ENCODE measurements around the gene RNF144B. TPM values are rescaled to one million over a fixed set of nuclear protein-coding genes. Genes with fewer than 3 reads are reported as not detected.

The RNF144B gene
- total and polyA plus RNA-seq, 2 experiments from 2014 or later = 4.2 to 9.0 TPM

Other genes with a start within 250 kb of the RNF144B start
- 17.5 and 21.6 TPM in 2 replicates for gene TPMT, start 232.3 kb upstream of the RNF144B start, total RNA-seq (2014; rRNA removed; shearing (Covaris generic))
- gene TPMT, start 232.3 kb upstream of the RNF144B start, polyA plus RNA-seq (2016; fragmentation: Nextera tagmentation; extraction: Ambion mirVana) = 15.5 and 19.5 TPM in 2 replicates
- gene KDM1B, start 231.9 kb upstream of the RNF144B start, total RNA-seq (2014; rRNA removed; shearing (Covaris generic)) = 6.9 and 9.0 TPM in 2 replicates
- gene KDM1B, start 231.9 kb upstream of the RNF144B start, polyA plus RNA-seq (2016; fragmentation: Nextera tagmentation; extraction: Ambion mirVana) = 2.2 and 3.8 TPM in 2 replicates
- 213 and 218 TPM in 2 replicates for gene DEK, start 122.8 kb upstream of the RNF144B start, total RNA-seq (2014; rRNA removed; shearing (Covaris generic))
- gene DEK, start 122.8 kb upstream of the RNF144B start, polyA plus RNA-seq (2016; fragmentation: Nextera tagmentation; extraction: Ambion mirVana) = 516 and 582 TPM in 2 replicates